Activated CD8-positive, alpha-beta memory T cell treated with anti-CD3 and anti-CD28 coated beads, Interleukin-2, amount 50 U/mL, for 4 hours (primary cell): ENCODE results near the gene SLC6A7.
"Not testable (repeated sequence)": the region's sequence is repeated elsewhere in the genome, so short reads cannot be mapped to it uniquely, and the experiment has no call there.

Experiments used
- DNase-seq: peaks from one replicate; pipeline ENCODE4 v3.0.0-alpha.2; 2020

The SLC6A7 gene

DNA sequence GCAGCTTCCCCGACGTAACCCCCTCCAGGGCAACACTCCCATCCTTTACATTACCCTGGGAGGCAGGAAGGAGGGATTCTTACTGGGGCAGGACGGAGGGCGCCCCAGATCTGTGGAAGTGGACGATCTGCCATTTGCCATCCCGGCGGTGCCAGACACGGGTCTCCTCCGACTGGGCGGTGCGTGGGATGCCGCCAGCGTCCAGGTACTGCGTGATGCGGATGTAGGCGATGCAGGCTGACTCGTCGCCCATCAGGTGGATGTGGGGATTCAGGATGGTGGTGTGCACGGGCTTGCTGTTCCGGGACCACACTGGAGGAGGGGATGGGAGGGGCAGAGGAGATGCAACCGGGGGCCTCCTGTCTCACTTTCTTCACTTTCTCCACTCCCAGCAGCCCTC, 33.0 kb downstream of the SLC6A7 start:
- no peak for DNase-seq

DNA sequence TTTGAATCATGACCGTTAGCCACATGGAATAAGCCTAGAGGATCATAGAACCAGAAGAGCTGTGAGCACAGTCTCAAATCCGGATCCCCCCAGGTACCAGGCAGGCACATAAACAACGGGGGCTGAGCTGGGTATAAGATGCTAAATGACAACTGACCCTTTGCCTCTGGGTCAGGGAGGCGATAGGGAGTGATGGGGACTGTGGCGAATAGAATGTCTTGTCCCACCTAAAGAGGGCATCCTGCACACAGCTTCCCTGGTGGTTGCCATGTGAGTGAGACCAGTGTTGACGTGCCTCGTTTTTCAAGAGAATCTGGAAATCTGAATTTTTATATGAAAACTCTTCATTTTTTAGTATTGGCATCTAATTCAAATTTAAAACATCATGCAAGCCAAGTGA, 33.6 kb downstream of the SLC6A7 start:
- no peak for DNase-seq

GRCh38 chr5:150224483-150225027, 34.7 kb downstream of the SLC6A7 start:
- no peak for DNase-seq

- no peak for DNase-seq
Measured at GRCh38 chr5:150227036-150227435, 37.2 kb downstream of the SLC6A7 start.

GRCh38 chr5:150227606-150228273, 37.9 kb downstream of the SLC6A7 start:
- DNase-seq, result no peak

DNA sequence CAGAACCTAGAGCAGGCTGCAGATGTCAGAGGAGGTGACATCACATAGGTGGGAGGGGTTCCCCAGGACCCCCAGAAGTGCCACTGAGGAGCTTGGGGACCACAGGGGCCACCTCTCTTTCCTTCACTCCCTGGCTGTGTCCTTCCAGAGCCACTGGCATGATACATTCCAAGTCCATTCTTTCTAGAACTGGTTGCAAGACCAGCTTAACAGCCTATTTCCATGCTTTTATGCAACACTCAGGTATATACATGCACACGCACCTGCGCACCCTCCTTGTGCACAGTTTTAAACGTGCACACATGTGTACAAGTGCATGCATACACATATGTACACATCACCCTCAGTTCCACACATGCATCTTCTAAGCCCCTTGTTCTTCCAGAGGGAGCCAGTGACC, 39.7 kb downstream of the SLC6A7 start:
- no peak for DNase-seq

GRCh38 chr5:150230842-150231241, 41.0 kb downstream of the SLC6A7 start:
- no peak for DNase-seq

- not testable (repeated sequence) for DNase-seq
Measured at GRCh38 chr5:150233706-150234105, 43.8 kb downstream of the SLC6A7 start.

DNA sequence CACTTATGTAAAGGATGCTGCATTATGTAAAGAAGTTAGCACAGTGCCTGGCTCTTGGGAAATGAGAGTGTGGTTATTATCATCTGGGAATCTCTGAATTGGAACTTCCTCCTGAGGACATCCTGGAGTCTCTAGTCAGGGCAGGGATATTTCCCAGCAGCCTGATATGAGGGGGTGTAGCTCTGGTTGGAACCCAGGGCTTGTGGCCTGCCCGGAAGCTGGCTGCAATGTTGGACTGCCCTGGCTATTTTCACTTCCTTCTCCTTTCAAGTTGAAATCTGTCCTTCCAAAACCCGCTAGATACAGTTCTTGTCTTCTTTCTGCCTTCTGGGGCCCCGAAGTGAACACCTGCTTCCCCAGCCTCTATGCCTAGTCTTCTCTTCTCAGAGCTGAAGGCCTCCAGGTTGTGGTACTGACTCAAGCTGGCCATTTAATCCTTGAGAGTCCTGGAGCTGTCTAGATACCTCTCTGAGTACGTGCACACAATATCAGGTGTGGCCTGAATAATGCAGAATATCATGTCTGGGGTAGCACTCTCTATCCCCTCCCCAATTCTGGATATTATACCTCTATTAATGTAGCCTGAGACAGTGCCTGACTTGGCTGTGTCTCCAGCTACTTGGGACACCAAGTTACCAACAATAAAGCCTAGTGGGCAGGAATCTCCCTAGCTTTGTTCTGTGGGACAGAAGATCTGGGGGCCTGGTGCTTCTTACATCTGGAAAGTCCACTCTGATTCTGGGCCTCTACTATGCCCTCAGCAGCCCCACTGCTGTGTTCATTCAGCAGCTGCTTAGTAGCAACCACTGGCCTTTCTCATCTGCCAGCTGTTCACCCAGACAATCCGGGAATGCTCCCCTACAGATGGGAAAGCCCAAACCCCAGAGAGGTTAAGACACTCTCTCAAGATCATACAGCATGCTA, 45.0 kb downstream of the SLC6A7 start:
- DNase-seq, result no peak

DNA sequence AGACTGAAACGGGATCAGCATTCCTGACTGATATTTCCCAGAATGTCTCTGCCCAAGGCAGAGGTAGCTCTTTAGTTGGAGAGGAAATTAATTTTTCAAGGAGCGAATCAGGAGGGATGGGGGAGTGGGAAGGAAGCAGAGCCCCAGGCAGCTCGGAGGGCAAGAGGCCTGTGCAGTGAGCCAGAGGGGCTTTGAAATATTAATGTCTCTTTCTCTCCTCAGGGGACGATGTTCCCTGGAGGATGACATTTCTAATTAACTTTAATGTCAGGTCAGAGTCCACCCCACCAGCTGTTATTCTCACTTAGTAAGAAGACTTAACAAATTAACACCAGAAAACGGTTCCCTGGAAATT, 45.6 kb downstream of the SLC6A7 start:
- no peak for DNase-seq

DNA sequence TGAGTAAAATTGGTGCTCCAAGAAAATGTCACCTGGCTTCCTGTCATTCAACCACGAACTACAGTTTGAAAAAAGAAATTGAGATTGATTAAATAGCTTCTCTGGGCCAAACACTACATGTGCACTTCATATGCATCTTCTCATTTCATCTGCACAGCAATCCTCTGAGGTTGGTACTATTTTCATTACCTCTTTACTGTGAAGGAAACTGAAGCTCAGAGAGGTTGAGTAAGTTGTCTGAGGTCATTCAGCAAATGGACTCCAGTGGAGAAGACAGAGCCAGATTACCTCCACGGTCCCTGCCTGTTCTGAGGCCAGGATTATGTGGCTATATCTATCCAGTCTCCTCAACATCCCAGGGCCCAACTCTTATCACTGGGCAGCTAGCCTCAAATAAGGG, 46.5 kb downstream of the SLC6A7 start:
- DNase-seq, result no peak

GRCh38 chr5:150236981-150237754, 47.3 kb downstream of the SLC6A7 start:
- no peak for DNase-seq

DNA sequence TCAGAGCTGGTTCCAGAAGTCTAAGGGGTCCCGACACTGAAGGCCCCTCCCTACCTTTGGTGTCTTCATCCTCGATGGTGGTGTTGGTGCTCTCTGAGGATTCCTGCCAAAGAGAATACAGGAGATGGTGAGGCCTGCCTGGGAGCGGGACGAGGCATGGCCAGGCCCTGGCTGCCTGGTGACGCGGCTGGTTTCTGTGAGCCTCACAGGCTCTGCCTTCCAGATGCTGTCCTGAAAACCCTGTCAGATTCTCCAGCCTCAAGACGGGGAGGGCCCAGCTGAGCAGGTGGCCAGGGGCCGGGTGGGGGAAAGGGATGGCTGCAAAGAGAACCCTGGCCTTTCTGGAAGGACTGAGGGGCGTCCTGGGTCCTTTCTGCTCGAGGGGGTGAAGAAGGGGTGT, 48.8 kb downstream of the SLC6A7 start:
- DNase-seq, result no peak

DNA sequence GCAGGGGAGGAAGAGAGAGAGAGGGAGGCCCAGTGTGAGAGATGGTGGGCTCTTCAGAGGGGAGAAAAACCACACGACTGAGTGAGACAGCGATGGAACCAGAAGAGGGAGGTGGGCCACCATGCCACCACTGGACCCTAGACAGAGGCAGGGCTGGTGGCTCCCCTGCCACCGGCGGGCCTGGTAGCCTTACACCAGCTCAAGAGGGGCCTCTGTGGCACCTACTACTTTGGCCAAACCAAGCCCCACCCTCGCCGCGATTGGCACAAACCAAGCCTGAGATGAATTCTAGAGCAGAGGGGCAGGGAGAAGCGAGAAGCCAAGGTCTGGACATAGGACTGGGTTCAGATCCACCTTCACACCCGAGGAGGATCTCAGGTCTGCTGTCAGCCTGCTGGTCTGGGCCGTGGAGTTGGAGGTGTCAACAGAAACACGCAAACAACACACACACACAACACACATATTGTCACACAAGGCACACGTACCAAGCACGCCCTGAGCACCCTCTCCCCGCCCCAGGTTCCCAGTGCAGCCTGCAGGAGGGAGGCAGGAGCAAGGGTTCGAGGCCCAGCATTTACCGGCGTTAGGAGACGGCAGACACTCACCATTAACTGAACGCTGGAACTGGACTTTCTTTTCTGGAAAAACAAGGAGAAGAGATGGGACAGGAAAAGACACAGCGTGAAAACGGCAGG, 49.4 kb downstream of the SLC6A7 start:
- no peak for DNase-seq

DNA sequence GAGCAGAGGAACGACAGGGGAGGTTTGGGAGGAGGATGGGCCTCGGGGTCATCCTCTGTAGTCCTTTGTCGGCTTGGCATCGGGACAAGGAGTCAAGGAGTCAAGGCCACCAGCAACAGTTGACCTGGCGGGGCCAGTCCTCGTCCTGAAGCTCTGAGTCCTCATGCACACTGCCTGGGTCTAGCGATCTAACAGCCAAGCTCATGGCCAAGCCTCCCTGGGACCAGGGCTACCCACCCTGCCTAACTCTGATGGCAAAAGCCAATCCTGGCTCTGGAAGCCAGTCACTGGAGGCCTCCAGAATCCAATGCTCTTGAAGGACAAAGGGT, 49.9 kb downstream of the SLC6A7 start:
- no peak for DNase-seq

GRCh38 chr5:150241298-150242160, 51.7 kb downstream of the SLC6A7 start:
- DNase-seq, result no peak

DNA sequence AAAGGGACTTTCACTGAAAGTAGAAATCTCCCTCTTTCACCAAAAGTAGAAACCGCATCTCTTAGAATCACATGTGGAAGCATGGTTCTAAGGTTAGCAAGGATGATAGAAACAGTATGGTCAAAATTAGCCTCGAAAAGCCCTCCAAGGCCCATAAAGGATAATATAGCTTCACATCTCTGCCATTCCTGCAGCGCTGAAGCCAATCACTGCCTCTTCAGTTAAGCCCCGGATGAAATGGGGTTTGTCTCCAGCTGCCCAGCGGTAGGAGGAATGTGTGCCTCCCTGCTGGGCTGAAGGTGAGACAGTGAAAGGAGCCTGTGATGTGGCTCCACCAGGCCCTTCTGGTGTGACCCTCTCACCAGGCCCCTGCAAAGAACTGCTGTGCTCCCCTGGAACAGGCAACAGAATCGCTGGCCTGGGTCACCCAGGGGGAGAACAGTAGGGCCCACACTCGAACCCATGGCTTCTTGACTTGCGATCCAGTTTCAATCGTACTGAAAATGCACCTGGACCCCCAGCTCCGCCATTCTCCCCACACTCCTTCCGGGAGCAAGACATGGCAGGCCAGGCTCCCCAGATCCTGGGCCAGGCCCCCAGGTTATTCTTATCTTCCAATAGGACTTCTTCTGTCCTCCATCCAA, 52.5 kb downstream of the SLC6A7 start:
- no peak for DNase-seq

GRCh38 chr5:150243590-150243989, 53.7 kb downstream of the SLC6A7 start:
- DNase-seq, result no peak

GRCh38 chr5:150244209-150244608, 54.3 kb downstream of the SLC6A7 start:
- no peak for DNase-seq

GRCh38 chr5:150245111-150245789, 55.4 kb downstream of the SLC6A7 start:
- DNase-seq, result no peak

DNA sequence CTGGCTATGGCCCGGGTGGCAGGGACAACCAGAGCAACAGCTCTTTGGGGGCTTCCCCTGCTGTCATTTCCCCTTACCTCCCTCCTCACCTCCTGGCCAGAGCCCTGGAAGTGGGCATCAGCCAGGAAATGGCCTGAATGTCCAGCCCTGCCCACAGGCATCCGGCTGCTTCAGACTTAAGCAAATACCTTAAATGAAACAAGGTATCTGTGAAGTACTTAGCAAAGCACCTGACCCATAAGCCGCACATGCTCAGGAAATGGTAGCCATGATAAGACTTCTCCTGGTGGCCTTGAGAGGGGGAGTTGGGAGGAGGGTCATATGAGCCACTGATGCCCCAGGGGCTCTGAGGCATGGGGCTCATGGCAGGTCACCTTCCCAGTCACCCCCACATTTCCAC, 55.9 kb downstream of the SLC6A7 start:
- DNase-seq, result no peak
